Caco-2 (cell line): ENCODE data around the gene IRF2BP1. TPM values are rescaled to one million over a fixed set of nuclear protein-coding genes. Genes with fewer than 3 reads are reported as not detected.
A peak's percentile ranks its signal among the peaks of the same experiment; 100 is the strongest.

Experiments
- BruUV-seq: library from RNA; stranded (reverse); fragments of 400-500 nt; replicated peaks from 2 replicates; lab custom pipeline; 2021; lab: Mats Ljungman, UMichigan
- CTCF ChIA-PET: fragments of 300-600 bp; sonication (Branson Sonifier 250); formaldehyde crosslinking; loops from one replicate; lab custom pipeline; 2022; ENCODE audit warnings: antibody characterized with exemption; lab: Charles Lee
- POLR2A ChIA-PET: fragments of 300-600 bp; sonication (Branson Sonifier 250); formaldehyde crosslinking; loops from one replicate; lab custom pipeline; 2022; ENCODE audit warnings: antibody characterized with exemption; lab: Charles Lee
- DNase-seq, 2 experiments: peaks; one replicate each; pipeline versions ENCODE4 v3.0.0 to v3.0.0-alpha.2; 2020 to 2022
- H3K27me3 ChIP-seq: replicated peaks from 2 replicates; pipeline ENCODE4 v1.6.0; 2011; ENCODE audit warnings: low read length; ENCODE audit not compliant: control insufficient read depth, insufficient read depth
- H3K36me3 ChIP-seq: 2 replicates; pipeline ENCODE4 v1.5.1; 2011; ENCODE audit warnings: low read length; ENCODE audit not compliant: control insufficient read depth, insufficient read depth
- H3K4me1 ChIP-seq: fragments of 250-450 bp; sonication (Bioruptor Pico); 2 replicates; pipeline ENCODE4 v1.5.1; 2020; ENCODE audit warnings: mild to moderate bottlenecking
- H3K4me3 ChIP-seq: 2 replicates; pipeline ENCODE4 v1.5.1; 2011; ENCODE audit warnings: low read depth, mild to moderate bottlenecking, control low read depth, low read length
- H3K9me3 ChIP-seq: fragments of 250-450 bp; sonication (Bioruptor Pico); 2 replicates; pipeline ENCODE4 v1.5.1; 2020; ENCODE audit warnings: mild to moderate bottlenecking, moderate library complexity
- H3K27ac Mint-ChIP-seq: one replicate; pipeline ENCODE4 v1.8.0; 2022; ENCODE audit warnings: mixed read lengths; ENCODE audit not compliant: unreplicated experiment
- H3K27me3 Mint-ChIP-seq: one replicate; pipeline ENCODE4 v1.8.0; 2022; ENCODE audit warnings: mixed read lengths; ENCODE audit not compliant: insufficient read depth, unreplicated experiment
- H3K36me3 Mint-ChIP-seq: one replicate; pipeline ENCODE4 v1.8.0; 2022; ENCODE audit warnings: mild to moderate bottlenecking, mixed read lengths; ENCODE audit not compliant: insufficient read depth, unreplicated experiment
- H3K4me1 Mint-ChIP-seq: one replicate; pipeline ENCODE4 v1.8.0; 2022; ENCODE audit warnings: low read depth, mixed read lengths; ENCODE audit not compliant: unreplicated experiment
- H3K4me3 Mint-ChIP-seq: one replicate; pipeline ENCODE4 v1.8.0; 2022; ENCODE audit warnings: mild to moderate bottlenecking, moderate library complexity, mixed read lengths; ENCODE audit not compliant: unreplicated experiment
- H3K9me3 Mint-ChIP-seq: one replicate; pipeline ENCODE4 v1.8.0; 2022; ENCODE audit warnings: mixed read lengths; ENCODE audit not compliant: unreplicated experiment
- intact Hi-C: fragments of 100-400 bp; cut with micrococcal nuclease; formaldehyde crosslinking; loops from one replicate; pipeline ENCODE4 v1.10.0; 2022; ENCODE audit not compliant: unreplicated experiment
- total RNA-seq: library from RNA; stranded (reverse); gene quantifications from 2 replicates; pipeline ENCODE4 v1.2.3, GENCODE V29; 2022
- TF ChIP-seq, protein P1 (sequence below), 2 experiments: fragments of 200-600 bp in 1 of 2; IDR thresholded peaks; 1 replicate in 1 of 2; 2 replicates in 1 of 2; pipeline versions ENCODE4 v1.5.1 to v1.8.0; 2011 to 2022; ENCODE audit warnings: antibody characterized with exemption in 1 of 2, control low read depth in 1 of 2, inconsistent platforms in 1 of 2, low read depth in 1 of 2, low read length in 1 of 2, mild to moderate bottlenecking in 1 of 2, moderate library complexity in 1 of 2; ENCODE audit not compliant: insufficient read depth in 1 of 2, severe bottlenecking in 1 of 2, unreplicated experiment in 1 of 2

The IRF2BP1 gene
- total RNA-seq, 1 experiment from 2014 or later, result 27.6 TPM

DNA sequence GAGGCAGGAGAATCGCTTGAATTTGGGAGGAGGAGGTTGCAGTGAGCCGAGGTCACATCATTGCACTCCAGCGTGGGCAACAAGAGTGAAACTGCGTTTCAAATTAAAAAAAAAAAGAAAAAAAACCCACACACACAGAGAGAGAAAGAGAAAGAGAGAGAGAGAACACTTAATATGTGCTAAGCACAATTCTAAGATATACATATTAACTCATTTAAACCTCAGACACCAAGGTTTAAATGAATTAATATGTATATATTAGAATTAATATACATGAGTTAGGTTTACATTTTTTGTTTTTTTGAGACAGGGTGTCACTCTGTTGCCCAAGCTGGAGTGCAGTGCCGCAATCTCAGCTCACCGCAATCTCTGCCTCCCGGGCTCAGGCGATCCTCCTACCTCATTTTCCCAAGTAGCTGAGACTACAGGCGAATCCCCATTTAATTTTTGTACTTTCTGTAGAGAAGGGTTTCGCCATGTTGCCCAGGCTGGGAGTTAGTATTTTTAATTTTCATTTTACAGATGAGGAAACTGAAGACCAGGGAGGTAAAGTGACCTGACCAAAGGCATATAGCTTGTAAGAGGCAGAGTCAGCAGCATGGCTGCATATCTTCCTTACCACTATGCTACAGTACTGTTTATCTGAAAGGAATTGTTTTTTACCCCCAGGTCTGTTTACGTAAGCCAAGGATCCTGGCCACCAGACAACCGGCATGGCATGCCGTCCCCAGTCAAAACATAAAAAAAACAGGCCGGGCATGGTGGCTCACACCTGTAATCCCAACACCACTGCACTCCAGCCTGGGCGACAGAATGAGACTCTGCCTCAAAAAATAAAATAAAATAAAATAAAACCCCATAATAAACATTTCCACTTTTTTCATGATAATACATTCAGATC lies 25.3 kb downstream of the IRF2BP1 start:
- H3K4me3 ChIP-seq, result no peak overlapping the region
- POLR2A ChIA-PET, result no interaction called here
- H3K36me3 Mint-ChIP-seq, result peaks cover 71% of the 10 kb centered on the region

DNA sequence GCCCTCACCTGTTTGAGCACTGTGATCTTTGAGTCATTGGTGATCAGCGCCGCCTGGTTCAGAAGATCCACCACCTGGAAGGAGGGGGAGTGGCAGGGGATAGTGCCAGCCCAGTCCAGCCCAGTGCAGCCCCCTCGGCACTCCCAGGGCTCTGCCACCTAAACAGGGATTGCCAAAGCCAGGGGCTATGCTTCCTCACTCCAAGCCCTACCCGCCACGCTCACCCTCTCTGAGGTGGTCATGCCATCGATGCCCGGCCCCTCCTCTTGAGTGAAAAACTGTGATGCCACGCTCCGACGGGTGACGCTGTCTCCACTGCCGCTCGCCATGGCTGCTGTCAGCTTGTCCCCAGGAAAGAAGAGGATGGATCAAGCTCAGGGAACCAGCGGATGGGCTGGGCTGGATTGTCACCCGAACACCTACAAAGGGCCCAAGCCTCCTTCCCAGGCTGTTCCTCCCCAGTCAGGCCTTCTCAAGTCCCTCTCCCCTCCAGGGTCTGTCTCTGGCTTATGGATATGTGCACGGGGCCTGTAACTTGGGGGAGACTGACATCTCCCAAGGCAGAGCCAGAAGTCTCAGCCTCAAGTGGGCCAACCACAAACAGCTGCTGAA lies 31.7 kb downstream of the IRF2BP1 start:
- no peak overlapping the region for H3K4me3 Mint-ChIP-seq
- POLR2A ChIA-PET, result no interaction called here
- CTCF ChIA-PET, result no interaction called here
- no peaks in the 10 kb centered on the region for H3K4me1 ChIP-seq
- H3K36me3 ChIP-seq, result peaks cover 6% of the 10 kb centered on the region
- peak overlapping the region; percentile 35 for H3K27ac Mint-ChIP-seq
- H3K9me3 Mint-ChIP-seq, result no peaks in the 10 kb centered on the region
- no peaks in the 10 kb centered on the region for H3K27me3 ChIP-seq
- no peak for DNase-seq
- BruUV-seq, result no TSS peak
- H3K36me3 Mint-ChIP-seq, result peaks cover 84% of the 10 kb centered on the region
- H3K9me3 ChIP-seq, result no peaks in the 10 kb centered on the region
- H3K27me3 Mint-ChIP-seq, result no peaks in the 10 kb centered on the region
- intact Hi-C loops, result no loop called here
- H3K4me3 ChIP-seq, result no peak overlapping the region
- no peaks in the 10 kb centered on the region for H3K4me1 Mint-ChIP-seq
- TF ChIP-seq, protein P1, sequence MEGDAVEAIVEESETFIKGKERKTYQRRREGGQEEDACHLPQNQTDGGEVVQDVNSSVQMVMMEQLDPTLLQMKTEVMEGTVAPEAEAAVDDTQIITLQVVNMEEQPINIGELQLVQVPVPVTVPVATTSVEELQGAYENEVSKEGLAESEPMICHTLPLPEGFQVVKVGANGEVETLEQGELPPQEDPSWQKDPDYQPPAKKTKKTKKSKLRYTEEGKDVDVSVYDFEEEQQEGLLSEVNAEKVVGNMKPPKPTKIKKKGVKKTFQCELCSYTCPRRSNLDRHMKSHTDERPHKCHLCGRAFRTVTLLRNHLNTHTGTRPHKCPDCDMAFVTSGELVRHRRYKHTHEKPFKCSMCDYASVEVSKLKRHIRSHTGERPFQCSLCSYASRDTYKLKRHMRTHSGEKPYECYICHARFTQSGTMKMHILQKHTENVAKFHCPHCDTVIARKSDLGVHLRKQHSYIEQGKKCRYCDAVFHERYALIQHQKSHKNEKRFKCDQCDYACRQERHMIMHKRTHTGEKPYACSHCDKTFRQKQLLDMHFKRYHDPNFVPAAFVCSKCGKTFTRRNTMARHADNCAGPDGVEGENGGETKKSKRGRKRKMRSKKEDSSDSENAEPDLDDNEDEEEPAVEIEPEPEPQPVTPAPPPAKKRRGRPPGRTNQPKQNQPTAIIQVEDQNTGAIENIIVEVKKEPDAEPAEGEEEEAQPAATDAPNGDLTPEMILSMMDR (IDR thresholded peaks at IDR 0.05; ENCODE audit: insufficient read depth in 1 of 2, low read depth in 1 of 2, low read length in 1 of 2, severe bottlenecking in 1 of 2, unreplicated experiment in 1 of 2), result no peak

More for the DNA sequence above, 25.3 kb downstream of the IRF2BP1 start:
- Histone ChIP-seq H3K9me3 (no peaks in the 10 kb centered on the region), H3K4me1 (no peaks in the 10 kb centered on the region), H3K27me3 (no peaks in the 10 kb centered on the region), H3K36me3 (peaks cover 3% of the 10 kb centered on the region; the same call in 1 of the 2 replicates)
- no peak for DNase-seq
- TF ChIP-seq, protein P1 (IDR thresholded peaks at IDR 0.05; ENCODE audit: insufficient read depth in 1 of 2, low read depth in 1 of 2, low read length in 1 of 2, severe bottlenecking in 1 of 2, unreplicated experiment in 1 of 2), result no peak
- BruUV-seq, result no TSS peak
- Mint-ChIP-seq H3K27ac (no peak overlapping the region), H3K27me3 (no peaks in the 10 kb centered on the region), H3K4me3 (no peak overlapping the region), H3K4me1 (peaks cover 7% of the 10 kb centered on the region), H3K9me3 (no peaks in the 10 kb centered on the region)
- CTCF ChIA-PET, result interaction anchor here (0.6 to 1.2 kb wide), 2 partner anchors 21 to 90 kb away, joined by 3 to 4 read pairs; no protein-coding TSS in a partner anchor
- intact Hi-C loops, result no loop called here

DNA sequence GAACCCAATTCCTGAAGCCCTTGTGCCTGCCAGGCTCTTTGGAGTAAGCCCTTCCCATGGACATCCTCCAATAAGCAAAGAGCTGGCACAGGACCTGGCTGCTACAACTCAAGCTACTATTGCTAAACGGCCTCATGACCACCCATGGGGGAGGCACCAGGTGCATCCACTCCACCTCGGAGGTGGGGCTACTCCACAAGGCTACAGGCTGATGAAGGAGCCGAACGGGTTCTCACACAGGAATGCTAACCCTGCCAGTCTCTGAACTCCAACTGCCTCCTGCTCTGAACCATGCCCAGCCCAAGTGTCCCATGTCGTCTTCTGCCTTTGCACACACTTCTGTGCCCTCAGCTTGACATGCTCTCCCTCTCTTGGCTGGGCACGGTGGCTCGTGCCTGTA lies 33.0 kb downstream of the IRF2BP1 start:
- no peaks in the 10 kb centered on the region for H3K27me3 Mint-ChIP-seq
- Histone ChIP-seq H3K9me3 (no peaks in the 10 kb centered on the region), H3K27me3 (no peaks in the 10 kb centered on the region), H3K4me1 (no peaks in the 10 kb centered on the region), H3K36me3 (peaks cover 11% of the 10 kb centered on the region), H3K4me3 (no peak overlapping the region)
- DNase-seq, result no peak
- no peaks in the 10 kb centered on the region for H3K4me1 Mint-ChIP-seq
- no peak overlapping the region for H3K4me3 Mint-ChIP-seq
- intact Hi-C loops, result no loop called here
- H3K36me3 Mint-ChIP-seq, result peaks cover 84% of the 10 kb centered on the region
- no peak overlapping the region for H3K27ac Mint-ChIP-seq
- ChIA-PET POLR2A (interaction anchor here (0.7 kb wide), 1 partner anchor 78 kb away, joined by 6 read pairs; no protein-coding TSS in a partner anchor), CTCF (no interaction called here)
- H3K9me3 Mint-ChIP-seq, result no peaks in the 10 kb centered on the region
- no TSS peak for BruUV-seq
- TF ChIP-seq, protein P1 (IDR thresholded peaks at IDR 0.05; ENCODE audit: insufficient read depth in 1 of 2, low read depth in 1 of 2, low read length in 1 of 2, severe bottlenecking in 1 of 2, unreplicated experiment in 1 of 2), result no peak
